NB4 (cell line): Measurements from ENCODE around the gene WDR48.

Experiments used
- MAX ChIP-seq: IDR thresholded peaks from 2 replicates; pipeline ENCODE4 v1.6.1; 2011; ENCODE audit warnings: low read depth, low read length
- TF ChIP-seq, protein P1 (sequence below): IDR thresholded peaks from one replicate; pipeline ENCODE4 v1.5.1; 2012; ENCODE audit warnings: low read depth, low read length

- TF ChIP-seq, protein P1, sequence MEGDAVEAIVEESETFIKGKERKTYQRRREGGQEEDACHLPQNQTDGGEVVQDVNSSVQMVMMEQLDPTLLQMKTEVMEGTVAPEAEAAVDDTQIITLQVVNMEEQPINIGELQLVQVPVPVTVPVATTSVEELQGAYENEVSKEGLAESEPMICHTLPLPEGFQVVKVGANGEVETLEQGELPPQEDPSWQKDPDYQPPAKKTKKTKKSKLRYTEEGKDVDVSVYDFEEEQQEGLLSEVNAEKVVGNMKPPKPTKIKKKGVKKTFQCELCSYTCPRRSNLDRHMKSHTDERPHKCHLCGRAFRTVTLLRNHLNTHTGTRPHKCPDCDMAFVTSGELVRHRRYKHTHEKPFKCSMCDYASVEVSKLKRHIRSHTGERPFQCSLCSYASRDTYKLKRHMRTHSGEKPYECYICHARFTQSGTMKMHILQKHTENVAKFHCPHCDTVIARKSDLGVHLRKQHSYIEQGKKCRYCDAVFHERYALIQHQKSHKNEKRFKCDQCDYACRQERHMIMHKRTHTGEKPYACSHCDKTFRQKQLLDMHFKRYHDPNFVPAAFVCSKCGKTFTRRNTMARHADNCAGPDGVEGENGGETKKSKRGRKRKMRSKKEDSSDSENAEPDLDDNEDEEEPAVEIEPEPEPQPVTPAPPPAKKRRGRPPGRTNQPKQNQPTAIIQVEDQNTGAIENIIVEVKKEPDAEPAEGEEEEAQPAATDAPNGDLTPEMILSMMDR = no peak
- TF ChIP-seq MAX = no peak
These were observed 36.6 kb downstream of the WDR48 start for GRCh38 chr3:39088456-39088855.
